Measurements from ENCODE around the gene LONRF3.

LONRF3 gene

DNA sequence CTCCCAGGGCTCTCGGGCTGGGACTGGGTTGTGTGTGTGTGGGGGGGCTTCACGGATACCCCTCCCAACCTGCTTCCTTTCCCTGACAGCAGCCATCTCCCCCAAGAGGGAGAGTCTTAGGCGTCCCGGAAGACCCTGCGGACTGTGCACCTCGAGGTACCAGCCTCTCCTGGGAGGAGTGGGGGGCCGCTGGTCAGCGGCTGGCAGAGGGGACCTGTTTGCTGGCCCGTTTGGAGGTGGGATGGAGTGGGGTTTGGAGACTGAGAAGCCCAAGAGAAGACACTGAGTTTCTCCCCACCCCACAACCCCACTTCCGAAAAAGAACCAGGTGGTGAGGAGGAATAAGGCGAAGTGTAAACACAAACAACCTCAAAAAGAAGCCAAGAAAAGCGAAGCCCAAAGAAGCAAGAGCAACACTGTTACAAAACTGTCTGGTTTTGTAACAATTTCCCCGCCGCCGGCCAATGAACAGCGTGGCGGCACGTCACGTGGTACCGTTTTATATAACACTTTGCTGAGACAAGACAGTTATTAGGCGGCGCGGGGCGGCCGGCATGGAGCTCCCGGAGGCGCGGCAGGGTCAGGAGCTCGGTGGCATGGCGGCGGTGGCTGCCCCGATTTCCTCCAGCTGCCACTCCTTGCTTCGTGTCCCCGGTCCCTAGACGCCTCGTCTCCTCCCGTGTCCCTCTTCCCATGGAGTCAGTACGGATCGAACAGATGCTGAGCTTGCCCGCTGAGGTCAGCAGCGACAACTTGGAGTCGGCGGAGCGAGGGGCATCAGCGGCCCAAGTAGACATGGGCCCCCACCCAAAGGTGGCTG lies at the start of gene LONRF3:
LONRF3 (plus strand) TSS at position 531 of the 820 bp plus-strand sequence; CDS start at position 694, 163 bp downstream.
- peak; percentile 51 for DNase-seq (ENCODE audit: low read depth)
- H3K4me3 ChIP-seq (ENCODE audit: low read depth, low read length): peak within 1 kb of the TSS; percentile 11
- TF ChIP-seq, protein P1, sequence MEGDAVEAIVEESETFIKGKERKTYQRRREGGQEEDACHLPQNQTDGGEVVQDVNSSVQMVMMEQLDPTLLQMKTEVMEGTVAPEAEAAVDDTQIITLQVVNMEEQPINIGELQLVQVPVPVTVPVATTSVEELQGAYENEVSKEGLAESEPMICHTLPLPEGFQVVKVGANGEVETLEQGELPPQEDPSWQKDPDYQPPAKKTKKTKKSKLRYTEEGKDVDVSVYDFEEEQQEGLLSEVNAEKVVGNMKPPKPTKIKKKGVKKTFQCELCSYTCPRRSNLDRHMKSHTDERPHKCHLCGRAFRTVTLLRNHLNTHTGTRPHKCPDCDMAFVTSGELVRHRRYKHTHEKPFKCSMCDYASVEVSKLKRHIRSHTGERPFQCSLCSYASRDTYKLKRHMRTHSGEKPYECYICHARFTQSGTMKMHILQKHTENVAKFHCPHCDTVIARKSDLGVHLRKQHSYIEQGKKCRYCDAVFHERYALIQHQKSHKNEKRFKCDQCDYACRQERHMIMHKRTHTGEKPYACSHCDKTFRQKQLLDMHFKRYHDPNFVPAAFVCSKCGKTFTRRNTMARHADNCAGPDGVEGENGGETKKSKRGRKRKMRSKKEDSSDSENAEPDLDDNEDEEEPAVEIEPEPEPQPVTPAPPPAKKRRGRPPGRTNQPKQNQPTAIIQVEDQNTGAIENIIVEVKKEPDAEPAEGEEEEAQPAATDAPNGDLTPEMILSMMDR (conservative IDR thresholded peaks at IDR 0.05; ENCODE audit: low read depth, low read length): no peak

DNA sequence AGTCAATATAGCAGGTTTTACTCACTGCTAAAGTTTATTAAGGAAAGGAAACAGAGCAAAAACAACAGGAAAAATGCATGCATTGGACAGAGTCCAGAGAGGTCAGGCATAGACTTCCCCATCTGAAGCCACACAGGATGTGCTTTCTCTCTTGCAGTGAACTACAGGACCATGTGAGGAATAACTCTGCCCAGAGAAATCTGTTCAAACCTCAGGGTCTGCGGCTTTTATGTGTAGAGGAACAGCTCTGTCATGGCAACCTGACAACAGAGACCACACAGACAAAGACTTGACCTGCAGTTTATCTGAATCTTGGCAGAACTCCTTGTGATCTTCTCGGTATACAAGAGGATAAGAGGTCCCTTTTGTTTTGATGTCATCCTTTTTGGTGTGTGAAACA lies 46.3 kb upstream of the LONRF3 start:
- DNase-seq (ENCODE audit: low read depth): peak; percentile 61
- TF ChIP-seq, protein P1 (conservative IDR thresholded peaks at IDR 0.05; ENCODE audit: low read depth, low read length): no peak
- H3K4me3 ChIP-seq (ENCODE audit: low read depth, low read length): no peak overlapping the region

DNA sequence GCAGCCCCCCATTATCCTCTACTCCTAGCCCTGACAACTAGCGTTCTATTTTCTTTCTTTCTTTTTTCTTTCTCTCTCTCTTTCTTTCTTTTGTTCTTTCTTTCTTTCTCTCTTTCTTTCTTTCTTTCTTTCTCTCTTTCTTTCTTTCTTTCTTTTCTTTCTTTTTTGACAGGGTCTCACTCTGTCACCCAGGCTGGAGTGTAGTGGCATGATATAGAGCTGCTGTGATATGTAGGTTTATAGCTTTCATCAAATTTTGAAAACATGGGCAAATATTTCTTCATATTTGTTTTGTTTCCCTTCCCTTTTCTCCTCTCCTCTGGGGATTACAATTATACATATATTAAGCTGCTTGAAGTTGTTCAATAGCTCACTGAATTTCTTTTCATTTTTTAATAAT lies 39.1 kb upstream of the LONRF3 start:
- H3K4me3 ChIP-seq (ENCODE audit: low read depth, low read length): no peak overlapping the region
- no peak for DNase-seq (ENCODE audit: low read depth)
- TF ChIP-seq, protein P1 (conservative IDR thresholded peaks at IDR 0.05; ENCODE audit: low read depth, low read length): no peak

DNA sequence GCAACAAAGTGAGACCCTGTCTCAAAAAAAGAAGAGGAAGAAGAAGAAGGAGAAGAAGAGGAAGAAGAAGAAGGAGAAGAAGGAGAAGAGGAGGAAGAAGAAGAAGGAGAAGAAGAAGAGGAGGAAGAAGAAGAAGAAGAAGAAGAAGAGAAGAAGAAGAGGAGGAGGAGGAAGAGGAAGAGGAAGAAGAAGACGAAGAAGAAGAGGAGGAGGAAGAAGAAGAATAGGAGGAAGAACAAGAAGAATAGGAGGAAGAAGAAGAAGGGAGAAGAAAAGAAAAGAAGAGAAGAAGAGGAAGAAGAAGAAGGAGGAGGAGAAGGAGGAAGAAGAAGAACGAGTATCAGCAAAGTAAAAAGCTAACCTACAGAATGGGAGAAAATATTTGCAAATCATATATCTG lies 33.3 kb upstream of the LONRF3 start:
- H3K4me3 ChIP-seq (ENCODE audit: low read depth, low read length): no peak overlapping the region
- TF ChIP-seq, protein P1 (conservative IDR thresholded peaks at IDR 0.05; ENCODE audit: low read depth, low read length): no peak
- no peak for DNase-seq (ENCODE audit: low read depth)

DNA sequence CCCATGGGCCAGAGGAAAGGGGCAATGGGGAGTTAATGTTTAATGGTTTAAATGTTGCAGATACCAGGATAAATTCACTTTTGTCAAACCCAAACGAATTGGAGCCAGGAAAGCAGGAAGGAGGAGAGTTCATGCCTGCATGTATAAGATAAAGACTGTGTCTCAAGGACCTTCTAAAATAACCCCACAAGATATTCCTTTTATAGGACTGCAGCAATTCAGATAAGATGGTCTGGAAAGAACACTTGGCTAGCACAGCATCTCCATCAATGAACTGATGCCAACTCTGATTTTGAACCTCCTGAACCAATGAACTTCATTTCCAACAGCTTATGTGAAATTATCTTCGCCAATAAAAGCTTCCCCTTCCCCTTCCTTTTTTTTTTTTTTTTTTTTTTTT lies 31.3 kb upstream of the LONRF3 start:
- no peak overlapping the region for H3K4me3 ChIP-seq (ENCODE audit: low read depth, low read length)
- TF ChIP-seq, protein P1 (conservative IDR thresholded peaks at IDR 0.05; ENCODE audit: low read depth, low read length): no peak
- no peak for DNase-seq (ENCODE audit: low read depth)

DNA sequence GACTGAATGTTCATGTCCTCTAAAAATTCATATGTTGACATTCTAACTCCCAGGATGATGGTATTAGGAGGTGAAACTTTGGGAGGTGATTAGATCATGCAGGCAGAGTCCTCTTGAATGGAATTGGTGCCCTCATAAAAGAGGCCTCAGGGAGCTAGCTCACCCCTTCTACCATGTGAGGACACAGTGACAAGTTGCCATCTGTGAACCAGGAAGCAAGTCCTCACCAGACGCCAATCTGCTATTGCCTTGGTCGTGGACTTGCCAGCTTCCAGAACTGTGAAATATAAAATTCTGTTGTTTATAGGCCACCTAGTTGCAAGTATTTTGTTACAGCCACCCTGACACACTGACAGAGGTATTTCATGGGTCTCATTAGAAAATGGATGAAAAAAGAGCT lies 28.5 kb upstream of the LONRF3 start:
- DNase-seq (ENCODE audit: low read depth): no peak
- no peak overlapping the region for H3K4me3 ChIP-seq (ENCODE audit: low read depth, low read length)
- TF ChIP-seq, protein P1 (conservative IDR thresholded peaks at IDR 0.05; ENCODE audit: low read depth, low read length): no peak

DNA sequence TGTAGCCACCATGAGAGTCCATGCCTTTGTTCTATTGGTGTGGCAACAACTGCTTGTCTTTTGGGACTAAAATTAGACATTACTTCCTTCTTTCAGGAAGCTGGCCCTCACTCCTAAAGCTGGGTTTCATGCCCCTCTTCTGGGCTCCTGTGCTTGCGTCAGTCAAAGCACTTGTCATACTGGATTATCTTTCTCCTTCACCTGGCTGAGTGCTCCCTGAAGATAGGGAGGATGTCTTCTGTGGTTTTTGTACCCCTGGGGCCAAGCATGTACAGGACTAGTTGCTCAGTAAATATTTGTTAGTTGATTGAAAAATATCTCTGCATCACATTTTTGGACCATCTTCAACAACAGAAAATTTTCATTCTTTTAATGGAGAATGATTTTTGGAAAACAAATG lies 26.1 kb upstream of the LONRF3 start:
- TF ChIP-seq, protein P1 (conservative IDR thresholded peaks at IDR 0.05; ENCODE audit: low read depth, low read length): no peak
- no peak for DNase-seq (ENCODE audit: low read depth)
- no peak overlapping the region for H3K4me3 ChIP-seq (ENCODE audit: low read depth, low read length)

Measured in choroid plexus epithelial cell (primary cell).